ENCODE data around the gene ZSCAN16. TPM values are rescaled to one million over a fixed set of nuclear protein-coding genes. Genes with fewer than 3 reads are reported as not detected.
"Not testable (repeated sequence)": the region's sequence is repeated elsewhere in the genome, so short reads cannot be mapped to it uniquely, and the experiment has no call there.

Gene ZSCAN16
- total RNA-seq, 2 donors from 2014 or later: 0.81 to 2.5 TPM

DNA sequence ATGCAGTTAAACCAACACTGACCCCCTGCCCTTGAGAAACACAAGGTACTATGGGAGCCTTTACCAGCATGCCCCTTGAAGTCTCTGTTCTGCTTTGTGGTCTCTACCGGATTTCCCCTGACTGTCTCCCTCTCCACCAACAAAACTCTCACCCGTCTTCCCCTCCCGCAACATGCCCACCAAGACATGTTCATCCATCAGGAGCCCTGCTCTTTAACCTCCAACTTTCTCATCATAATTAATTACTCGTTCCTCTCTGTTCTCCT, 43.0 kb upstream of the ZSCAN16 start:
- Histone ChIP-seq H3K4me1 (ENCODE audit: control insufficient read depth in 1 of 2, low read depth in 2 of 2) (peaks cover 0 to 12% of the 10 kb centered on the region in 2 donors), H3K27ac (peak overlapping the region; percentile 73 to 88), H3K36me3 (no peaks in the 10 kb centered on the region), H3K9me3 (no peaks in the 10 kb centered on the region), H3K4me3 (peak overlapping the region; percentile 77), H3K27me3 (replicated peaks; ENCODE audit: insufficient read depth) (no peaks in the 10 kb centered on the region)
- TF ChIP-seq, protein P1, sequence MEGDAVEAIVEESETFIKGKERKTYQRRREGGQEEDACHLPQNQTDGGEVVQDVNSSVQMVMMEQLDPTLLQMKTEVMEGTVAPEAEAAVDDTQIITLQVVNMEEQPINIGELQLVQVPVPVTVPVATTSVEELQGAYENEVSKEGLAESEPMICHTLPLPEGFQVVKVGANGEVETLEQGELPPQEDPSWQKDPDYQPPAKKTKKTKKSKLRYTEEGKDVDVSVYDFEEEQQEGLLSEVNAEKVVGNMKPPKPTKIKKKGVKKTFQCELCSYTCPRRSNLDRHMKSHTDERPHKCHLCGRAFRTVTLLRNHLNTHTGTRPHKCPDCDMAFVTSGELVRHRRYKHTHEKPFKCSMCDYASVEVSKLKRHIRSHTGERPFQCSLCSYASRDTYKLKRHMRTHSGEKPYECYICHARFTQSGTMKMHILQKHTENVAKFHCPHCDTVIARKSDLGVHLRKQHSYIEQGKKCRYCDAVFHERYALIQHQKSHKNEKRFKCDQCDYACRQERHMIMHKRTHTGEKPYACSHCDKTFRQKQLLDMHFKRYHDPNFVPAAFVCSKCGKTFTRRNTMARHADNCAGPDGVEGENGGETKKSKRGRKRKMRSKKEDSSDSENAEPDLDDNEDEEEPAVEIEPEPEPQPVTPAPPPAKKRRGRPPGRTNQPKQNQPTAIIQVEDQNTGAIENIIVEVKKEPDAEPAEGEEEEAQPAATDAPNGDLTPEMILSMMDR (IDR thresholded peaks at IDR 0.05): no peak
- ATAC-seq (ENCODE audit: insufficient number of reproducible peaks, low FRiP score, low read depth) (no peak), DNase-seq (ENCODE audit: low spot score) (no peak)

DNA sequence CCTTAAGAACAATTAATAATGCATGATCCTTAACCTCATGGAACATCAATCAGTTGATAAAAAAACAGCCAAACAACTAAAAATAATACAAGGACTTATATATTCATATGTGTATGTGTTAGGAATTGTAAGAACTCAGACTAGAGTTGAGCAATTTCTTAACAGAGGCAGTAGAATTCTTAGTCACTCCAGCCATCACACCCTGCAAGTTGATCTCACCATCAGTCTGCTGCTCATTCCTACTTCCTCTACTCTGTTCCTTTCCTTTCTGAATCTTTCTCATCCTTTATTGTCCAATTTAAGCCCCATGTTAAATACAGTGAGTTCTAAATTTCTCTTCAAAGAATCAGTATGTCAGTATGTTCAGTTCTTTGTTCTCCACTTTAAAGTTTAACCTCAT, 41.5 kb upstream of the ZSCAN16 start:
- DNase-seq (ENCODE audit: low spot score) (no peak), ATAC-seq (ENCODE audit: insufficient number of reproducible peaks, low FRiP score, low read depth) (no peak)
- H3K27me3 ChIP-seq (replicated peaks; ENCODE audit: insufficient read depth): no peaks in the 10 kb centered on the region
- no peak overlapping the region for H3K4me3 ChIP-seq
- peaks cover 0 to 12% of the 10 kb centered on the region in 2 donors for H3K4me1 ChIP-seq (ENCODE audit: control insufficient read depth in 1 of 2, low read depth in 2 of 2)
- no peaks in the 10 kb centered on the region for H3K36me3 ChIP-seq
- H3K9me3 ChIP-seq: no peaks in the 10 kb centered on the region
- TF ChIP-seq, protein P1 (IDR thresholded peaks at IDR 0.05): no peak
- H3K27ac ChIP-seq: no peak overlapping the region

DNA sequence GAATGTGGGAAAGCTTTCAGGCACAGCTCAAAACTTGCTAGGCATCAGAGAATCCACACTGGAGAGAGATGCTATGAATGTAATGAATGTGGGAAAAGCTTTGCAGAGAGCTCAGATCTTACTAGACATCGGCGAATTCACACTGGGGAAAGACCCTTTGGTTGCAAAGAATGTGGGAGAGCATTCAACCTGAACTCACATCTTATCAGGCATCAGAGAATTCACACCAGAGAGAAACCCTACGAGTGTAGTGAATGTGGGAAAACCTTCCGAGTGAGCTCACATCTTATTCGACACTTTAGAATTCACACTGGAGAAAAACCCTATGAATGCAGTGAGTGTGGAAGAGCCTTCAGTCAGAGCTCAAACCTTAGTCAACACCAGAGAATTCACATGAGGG, 35.4 kb upstream of the ZSCAN16 start:
- ATAC-seq (ENCODE audit: insufficient number of reproducible peaks, low FRiP score, low read depth) (no peak), DNase-seq (ENCODE audit: low spot score) (no peak)
- peaks cover 3% of the 10 kb centered on the region for H3K9me3 ChIP-seq
- no peaks in the 10 kb centered on the region for H3K27me3 ChIP-seq (replicated peaks; ENCODE audit: insufficient read depth)
- TF ChIP-seq, protein P1 (IDR thresholded peaks at IDR 0.05): no peak
- H3K4me3 ChIP-seq: no peak overlapping the region
- H3K4me1 ChIP-seq (ENCODE audit: control insufficient read depth in 1 of 2, low read depth in 2 of 2): no peaks in the 10 kb centered on the region
- no peak overlapping the region for H3K27ac ChIP-seq
- H3K36me3 ChIP-seq: no peaks in the 10 kb centered on the region

DNA sequence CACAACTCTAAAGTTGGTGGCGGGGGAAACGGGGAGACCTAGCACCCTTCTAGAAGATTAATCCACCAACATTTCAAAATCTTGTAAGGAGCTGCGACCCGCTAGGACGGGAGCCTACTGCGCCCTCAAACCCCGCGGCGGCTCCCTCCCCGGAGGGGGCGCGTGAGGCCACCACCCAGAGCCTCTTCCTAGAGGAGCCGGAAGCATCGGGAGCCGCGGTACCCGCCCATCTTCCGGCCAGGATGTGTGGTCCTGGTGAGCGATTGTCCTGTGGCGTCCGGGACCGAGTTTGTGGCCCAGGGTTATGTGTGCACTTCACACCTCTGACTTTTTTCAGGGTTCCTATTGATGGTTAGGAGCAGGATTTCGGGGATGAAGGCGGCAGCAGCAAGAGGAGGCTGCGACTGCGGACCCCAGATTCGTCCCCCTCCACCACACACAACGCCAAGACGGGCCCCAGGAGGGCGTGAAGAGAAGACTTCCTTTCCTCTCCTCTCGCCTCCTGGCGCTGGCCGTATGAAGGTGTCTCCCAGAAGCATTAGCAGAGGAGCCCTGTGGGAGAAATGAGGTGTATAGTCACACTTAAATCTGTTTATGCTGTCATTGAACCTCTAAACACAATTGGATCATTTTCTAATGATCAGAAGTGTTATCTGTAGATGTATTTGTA, 33.4 kb upstream of the ZSCAN16 start:
- no peak for ATAC-seq (ENCODE audit: insufficient number of reproducible peaks, low FRiP score, low read depth)
- TF ChIP-seq, protein P1 (IDR thresholded peaks at IDR 0.05): no peak
- H3K27ac ChIP-seq: no peak overlapping the region

DNA sequence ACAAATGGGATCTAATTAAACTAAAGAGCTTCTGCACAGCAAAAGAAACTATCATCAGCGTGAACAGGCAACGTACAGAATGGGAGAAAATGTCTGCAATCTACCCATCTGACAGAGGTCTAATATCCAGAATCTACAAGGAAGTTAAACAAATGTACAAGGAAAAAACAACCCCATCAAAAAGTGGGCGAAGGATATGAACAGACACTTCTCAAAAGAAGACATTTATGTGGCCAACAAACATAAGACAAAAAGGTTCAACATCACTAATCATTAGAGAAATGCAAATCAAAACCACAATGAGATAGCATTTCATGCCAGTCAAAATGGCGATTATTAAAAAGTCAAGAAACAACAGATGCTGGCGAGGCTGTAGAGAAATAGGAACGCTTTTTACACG, 22.2 kb upstream of the ZSCAN16 start:
- H3K9me3 ChIP-seq; DNase-seq (ENCODE audit: low spot score); H3K36me3 ChIP-seq; H3K27ac ChIP-seq; H3K4me1 ChIP-seq (ENCODE audit: control insufficient read depth in 1 of 2, low read depth in 2 of 2); ATAC-seq (ENCODE audit: insufficient number of reproducible peaks, low FRiP score, low read depth); H3K27me3 ChIP-seq (replicated peaks; ENCODE audit: insufficient read depth); H3K4me3 ChIP-seq: not testable (repeated sequence)

More for the DNA sequence above, 33.4 kb upstream of the ZSCAN16 start:
- peaks cover 3% of the 10 kb centered on the region for H3K9me3 ChIP-seq
- no peak for DNase-seq (ENCODE audit: low spot score)
- H3K4me3 ChIP-seq: peak overlapping the region; percentile 30
- H3K36me3 ChIP-seq: no peaks in the 10 kb centered on the region
- no peaks in the 10 kb centered on the region for H3K27me3 ChIP-seq (replicated peaks; ENCODE audit: insufficient read depth)
- H3K4me1 ChIP-seq (ENCODE audit: control insufficient read depth in 1 of 2, low read depth in 2 of 2): no peaks in the 10 kb centered on the region

DNA sequence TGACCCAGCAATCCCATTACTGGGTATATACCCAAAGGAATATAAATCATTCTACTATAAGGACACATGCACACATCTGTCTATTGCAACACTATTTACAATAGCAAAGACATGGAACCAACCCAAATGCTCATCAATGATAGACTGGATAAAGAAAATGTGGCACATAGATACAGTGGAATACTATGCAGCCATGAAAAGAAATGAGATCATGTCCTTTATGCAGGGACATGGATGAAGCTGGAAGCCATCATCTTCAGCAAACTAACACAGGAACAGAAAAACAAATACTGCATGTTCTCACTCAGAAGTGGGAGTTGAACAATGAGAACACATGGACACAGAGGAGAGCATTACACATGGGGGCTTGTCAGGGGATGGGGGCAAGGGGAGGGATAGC, 21.7 kb upstream of the ZSCAN16 start:
- not testable (repeated sequence) for ATAC-seq (ENCODE audit: insufficient number of reproducible peaks, low FRiP score, low read depth)

More for the DNA sequence above, 21.7 kb upstream of the ZSCAN16 start:
- not testable (repeated sequence) for DNase-seq (ENCODE audit: low spot score); H3K27ac ChIP-seq; H3K4me1 ChIP-seq (ENCODE audit: control insufficient read depth in 1 of 2, low read depth in 2 of 2); H3K4me3 ChIP-seq; H3K36me3 ChIP-seq; H3K27me3 ChIP-seq (replicated peaks; ENCODE audit: insufficient read depth); H3K9me3 ChIP-seq
